Lower lobe of right lung (tissue), 2 donors: Measurements from ENCODE around the gene DNAH11. TPM values are rescaled to one million over a fixed set of nuclear protein-coding genes. Genes with fewer than 3 reads are reported as not detected.
"Not testable (repeated sequence)": the region's sequence is repeated elsewhere in the genome, so short reads cannot be mapped to it uniquely, and the experiment has no call there.

Experiments
- ATAC-seq, 2 donors: fragments of 200-7000 bp; cut with Tn5 transposase; one replicate each; pipeline ENCODE4 v1.9.1; 2020 to 2022; ENCODE audit warnings: mild to moderate bottlenecking in 2 of 2, moderate library complexity in 2 of 2
- DNase-seq: peaks from one replicate; pipeline ENCODE4 v3.0.0-alpha.2; 2020
- H3K27ac ChIP-seq: fragments of 200-600 bp; one replicate; pipeline ENCODE4 v1.8.0; 2022
- H3K27me3 ChIP-seq: fragments of 200-600 bp; one replicate; pipeline ENCODE4 v1.8.0; 2022; ENCODE audit warnings: low read depth
- H3K36me3 ChIP-seq: fragments of 200-600 bp; one replicate; pipeline ENCODE4 v1.8.0; 2022; ENCODE audit warnings: mild to moderate bottlenecking
- H3K4me1 ChIP-seq: fragments of 200-600 bp; one replicate; pipeline ENCODE4 v1.8.0; 2022
- H3K4me3 ChIP-seq: fragments of 200-600 bp; one replicate; pipeline ENCODE4 v1.8.0; 2022; ENCODE audit warnings: mild to moderate bottlenecking
- H3K9me3 ChIP-seq: fragments of 200-600 bp; one replicate; pipeline ENCODE4 v1.8.0; 2022
- intact Hi-C: fragments of 100-400 bp; cut with DNase I; formaldehyde crosslinking; loops from one replicate; pipeline ENCODE4 v1.11.0; 2022
- total RNA-seq: library from RNA; stranded (reverse); fragmentation: NEBNext Ultra II Directional; extraction: Animal tissue kit (Norgen Biotek cat#: 25700); gene quantifications from one replicate; pipeline ENCODE4 v1.2.1, GENCODE V29; 2021
- TF ChIP-seq, protein P1 (sequence below): fragments of 200-600 bp; IDR thresholded peaks from one replicate; pipeline ENCODE4 v1.8.0; 2022; ENCODE audit warnings: antibody characterized with exemption, mild to moderate bottlenecking
- donor health status: DM: no; HTN: yes; CAD: no; lungs with severe emphysema.

DNAH11 gene
- total RNA-seq, 1 donor from 2014 or later = 8.9 TPM

DNA sequence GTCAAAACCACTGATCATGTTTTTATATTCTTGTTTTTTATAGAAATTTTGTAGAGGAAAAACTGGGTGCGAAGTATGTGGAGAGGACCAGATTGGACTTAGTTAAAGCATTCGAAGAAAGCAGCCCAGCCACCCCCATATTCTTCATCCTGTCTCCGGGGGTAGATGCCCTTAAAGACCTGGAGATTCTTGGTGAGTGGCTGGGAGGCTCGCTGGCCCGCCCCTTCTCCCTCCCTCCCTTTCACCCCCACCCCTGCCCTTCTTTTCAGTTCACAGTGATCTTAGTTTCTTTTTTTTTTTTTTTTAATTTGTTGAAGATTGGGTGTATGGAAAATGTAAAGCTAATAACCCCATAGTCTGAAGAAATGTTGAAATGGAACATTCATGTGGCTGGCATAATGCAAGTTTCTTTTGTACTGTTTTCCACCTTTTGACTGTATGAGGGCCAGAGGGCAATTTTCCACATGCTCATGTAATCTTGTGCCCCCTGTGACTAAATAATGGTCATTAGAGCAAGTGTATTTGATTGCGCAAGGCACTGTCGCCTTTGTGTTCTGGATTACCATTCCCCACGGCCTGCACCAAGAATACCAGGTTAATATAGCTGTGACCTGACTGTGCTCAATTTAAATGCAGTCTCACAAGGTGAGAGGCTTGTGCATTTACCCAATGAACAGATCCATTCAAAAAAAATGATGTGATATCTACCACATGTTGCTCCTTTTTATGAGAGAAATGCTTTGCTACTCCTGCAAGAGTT is 325.2 kb downstream of the DNAH11 start:
- DNase-seq = no peak
- Histone ChIP-seq H3K4me1 (no peaks in the 10 kb centered on the region), H3K27me3 (no peaks in the 10 kb centered on the region), H3K9me3 (no peaks in the 10 kb centered on the region), H3K4me3 (no peak overlapping the region), H3K36me3 (no peaks in the 10 kb centered on the region), H3K27ac (no peak overlapping the region)
- ATAC-seq = no peak
- intact Hi-C loops = no loop called here
- TF ChIP-seq, protein P1, sequence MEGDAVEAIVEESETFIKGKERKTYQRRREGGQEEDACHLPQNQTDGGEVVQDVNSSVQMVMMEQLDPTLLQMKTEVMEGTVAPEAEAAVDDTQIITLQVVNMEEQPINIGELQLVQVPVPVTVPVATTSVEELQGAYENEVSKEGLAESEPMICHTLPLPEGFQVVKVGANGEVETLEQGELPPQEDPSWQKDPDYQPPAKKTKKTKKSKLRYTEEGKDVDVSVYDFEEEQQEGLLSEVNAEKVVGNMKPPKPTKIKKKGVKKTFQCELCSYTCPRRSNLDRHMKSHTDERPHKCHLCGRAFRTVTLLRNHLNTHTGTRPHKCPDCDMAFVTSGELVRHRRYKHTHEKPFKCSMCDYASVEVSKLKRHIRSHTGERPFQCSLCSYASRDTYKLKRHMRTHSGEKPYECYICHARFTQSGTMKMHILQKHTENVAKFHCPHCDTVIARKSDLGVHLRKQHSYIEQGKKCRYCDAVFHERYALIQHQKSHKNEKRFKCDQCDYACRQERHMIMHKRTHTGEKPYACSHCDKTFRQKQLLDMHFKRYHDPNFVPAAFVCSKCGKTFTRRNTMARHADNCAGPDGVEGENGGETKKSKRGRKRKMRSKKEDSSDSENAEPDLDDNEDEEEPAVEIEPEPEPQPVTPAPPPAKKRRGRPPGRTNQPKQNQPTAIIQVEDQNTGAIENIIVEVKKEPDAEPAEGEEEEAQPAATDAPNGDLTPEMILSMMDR = no peak

DNA sequence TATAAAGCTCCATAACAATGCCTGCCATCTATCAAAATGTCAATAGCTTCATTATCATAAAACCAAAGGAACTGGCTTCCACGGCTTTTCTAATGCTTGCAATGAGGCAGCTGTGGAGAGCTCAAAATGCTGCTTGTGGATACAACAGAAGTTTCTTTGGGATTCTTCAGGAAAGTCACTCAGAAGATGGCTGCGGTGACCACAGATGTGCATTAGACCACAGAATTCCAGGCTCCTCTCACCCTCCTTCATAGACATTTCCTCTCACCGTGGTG is 325.7 kb downstream of the DNAH11 start:
- Histone ChIP-seq H3K27ac (no peak overlapping the region), H3K9me3 (no peaks in the 10 kb centered on the region), H3K4me1 (no peaks in the 10 kb centered on the region), H3K27me3 (no peaks in the 10 kb centered on the region), H3K4me3 (no peak overlapping the region), H3K36me3 (no peaks in the 10 kb centered on the region)
- intact Hi-C loops = no loop called here
- TF ChIP-seq, protein P1 = no peak
- no peak for ATAC-seq
- DNase-seq = no peak

DNA sequence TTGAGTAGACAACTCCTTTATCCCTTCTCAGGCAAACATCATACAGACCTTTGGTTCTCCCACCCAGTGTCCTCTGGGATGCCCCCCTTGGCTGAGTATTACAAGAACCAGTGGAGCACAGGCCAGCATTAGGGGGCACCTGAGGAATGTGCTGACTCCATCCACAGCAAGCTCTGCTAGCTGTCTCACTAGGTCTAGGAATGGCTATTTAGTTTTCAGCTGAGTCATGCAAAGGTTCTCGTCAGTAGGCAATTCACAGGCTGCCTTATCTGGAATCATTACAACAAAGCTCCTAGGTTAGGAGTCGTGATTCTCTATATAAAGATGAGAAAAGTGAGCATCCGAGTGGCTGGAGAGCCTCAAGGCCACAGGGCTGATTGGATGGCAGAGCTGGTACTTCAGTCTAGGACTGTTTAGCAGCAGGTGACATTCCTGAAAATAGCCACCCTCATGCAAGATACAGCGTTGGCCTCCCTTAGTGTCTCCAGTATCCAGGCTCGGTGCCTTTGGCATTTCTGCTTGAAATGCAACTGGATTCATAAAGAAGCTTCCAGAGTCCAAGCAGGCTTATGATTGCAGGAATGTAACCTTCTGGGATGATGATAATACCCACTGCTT is 327.1 kb downstream of the DNAH11 start:
- TF ChIP-seq, protein P1 = no peak
- no peaks in the 10 kb centered on the region for H3K4me1 ChIP-seq
- no peaks in the 10 kb centered on the region for H3K27me3 ChIP-seq
- intact Hi-C loops = no loop called here
- H3K36me3 ChIP-seq = no peaks in the 10 kb centered on the region
- H3K4me3 ChIP-seq = no peak overlapping the region
- no peaks in the 10 kb centered on the region for H3K9me3 ChIP-seq
- no peak overlapping the region for H3K27ac ChIP-seq
- no peak for ATAC-seq
- no peak for DNase-seq

DNA sequence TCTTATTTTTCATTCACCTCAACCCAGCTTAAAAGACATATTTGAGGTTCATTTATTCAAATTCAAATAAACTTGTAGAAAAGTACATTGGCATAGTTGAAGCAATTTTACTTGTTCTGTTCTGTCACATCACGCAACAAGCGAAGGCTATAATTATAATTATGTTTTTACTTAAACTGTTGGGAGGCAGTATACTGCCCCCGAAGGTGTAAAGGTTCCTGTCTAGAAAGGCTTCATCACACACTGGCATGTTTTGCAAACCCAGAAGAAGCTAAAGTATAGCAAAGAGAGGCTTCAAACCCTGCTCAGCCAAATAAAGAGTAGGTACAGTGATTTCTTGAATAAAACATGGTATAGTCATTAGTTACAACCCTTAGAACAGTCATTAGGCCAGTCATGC is 340.2 kb downstream of the DNAH11 start:
- Histone ChIP-seq H3K36me3 (no peaks in the 10 kb centered on the region), H3K9me3 (no peaks in the 10 kb centered on the region), H3K4me1 (no peaks in the 10 kb centered on the region), H3K27ac (no peak overlapping the region), H3K27me3 (no peaks in the 10 kb centered on the region), H3K4me3 (no peak overlapping the region)
- DNase-seq (no peak), ATAC-seq (no peak)
- intact Hi-C loops = no loop called here
- TF ChIP-seq, protein P1 = no peak

DNA sequence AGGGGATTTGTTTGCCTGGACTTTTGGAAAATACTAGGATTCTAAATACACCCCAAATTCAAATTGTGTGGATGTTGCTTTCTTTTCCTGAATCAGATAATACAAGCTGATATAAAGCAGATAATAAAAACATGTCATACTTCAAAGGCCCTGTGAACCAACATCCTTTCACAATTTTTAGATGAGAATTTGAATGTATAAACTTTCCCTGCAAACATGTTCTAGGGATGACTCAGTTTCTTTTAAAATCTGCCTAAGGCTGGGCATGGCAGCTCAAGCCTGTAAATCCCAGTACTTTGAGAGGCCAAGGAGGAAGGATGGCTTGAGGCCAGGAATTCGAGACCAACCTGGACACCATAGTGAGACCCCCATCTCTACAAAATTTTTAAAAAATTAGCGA is 340.7 kb downstream of the DNAH11 start:
- H3K4me1 ChIP-seq, H3K27ac ChIP-seq, DNase-seq, H3K4me3 ChIP-seq, intact Hi-C loops, H3K36me3 ChIP-seq, ATAC-seq, H3K27me3 ChIP-seq, H3K9me3 ChIP-seq: not testable (repeated sequence)

DNA sequence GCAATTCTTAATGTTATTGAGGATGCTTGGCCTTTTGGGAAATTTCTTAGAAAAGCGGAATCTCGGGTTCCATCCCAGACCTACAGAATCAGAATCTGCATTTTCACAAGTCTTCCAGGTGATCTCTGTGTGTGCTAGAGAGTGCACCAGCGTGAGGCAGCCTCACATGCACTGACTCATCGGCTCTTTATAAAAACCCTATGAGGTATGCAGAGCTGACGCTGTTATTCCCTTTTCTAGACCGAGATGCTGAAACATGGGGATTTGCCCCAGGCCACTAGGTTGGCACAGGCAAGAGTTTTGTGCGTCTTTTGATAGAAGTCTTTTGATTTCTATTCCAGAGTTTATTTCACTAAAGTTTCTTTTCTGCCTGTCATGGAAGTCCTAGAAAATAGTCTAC is 341.7 kb downstream of the DNAH11 start:
- intact Hi-C loops = no loop called here
- DNase-seq (no peak), ATAC-seq (no peak)
- TF ChIP-seq, protein P1 = no peak
- Histone ChIP-seq H3K4me3 (no peak overlapping the region), H3K36me3 (no peaks in the 10 kb centered on the region), H3K4me1 (no peaks in the 10 kb centered on the region), H3K27me3 (no peaks in the 10 kb centered on the region), H3K9me3 (no peaks in the 10 kb centered on the region), H3K27ac (no peak overlapping the region)
